NCI-H510A treated with DMSO at 0.1 percent for 48 hours (cell line): ENCODE results near the gene GMEB1.

Experiments used
- DNase-seq: peaks from one replicate; lab custom pipeline; 2025; lab: John Stamatoyannopoulos, UW

The GMEB1 gene

GRCh38 chr1:28751315-28752060, 82.9 kb downstream of the GMEB1 start:
- DNase-seq = no peak

DNA sequence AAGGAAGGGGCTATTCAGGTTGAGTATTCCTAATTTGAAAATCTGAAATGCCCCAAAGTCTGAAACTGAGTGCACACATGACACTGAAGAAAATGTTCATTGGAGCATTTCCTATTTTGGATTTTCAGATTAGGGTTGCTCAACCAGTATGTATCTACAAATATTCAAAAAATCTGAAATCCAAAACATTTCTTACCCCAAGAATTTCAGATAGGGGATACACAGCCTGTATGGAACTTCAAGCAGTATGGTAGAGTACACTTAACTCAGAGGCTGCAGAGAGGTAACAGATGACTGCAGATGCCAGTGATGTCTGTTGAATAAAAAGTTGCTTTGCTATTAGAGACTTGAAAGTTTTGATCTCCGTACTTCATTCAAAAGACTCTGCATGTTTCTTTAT, 87.1 kb downstream of the GMEB1 start:
- no peak for DNase-seq

- DNase-seq = no peak
These were observed 88.3 kb downstream of the GMEB1 start for GRCh38 chr1:28756846-28757245.

DNA sequence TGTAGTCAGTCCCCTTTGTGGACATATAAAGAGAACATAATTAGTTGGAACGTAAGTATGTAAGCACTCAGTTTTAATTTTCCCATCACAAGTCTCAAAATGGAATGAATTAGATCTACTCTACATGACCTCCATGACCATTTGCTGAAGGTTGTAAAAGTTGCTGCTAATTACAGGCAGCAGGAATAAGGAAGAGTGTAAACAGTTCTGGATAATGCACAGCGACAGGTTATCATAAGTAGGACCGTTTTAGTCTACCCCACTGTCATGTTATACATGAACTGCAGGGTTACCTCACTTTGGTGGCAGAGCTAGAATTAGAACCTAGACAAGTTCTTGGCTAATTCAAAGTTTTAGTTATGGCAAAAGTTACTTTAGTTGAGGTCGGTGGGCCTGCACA, 89.8 kb downstream of the GMEB1 start:
- no peak for DNase-seq

DNA sequence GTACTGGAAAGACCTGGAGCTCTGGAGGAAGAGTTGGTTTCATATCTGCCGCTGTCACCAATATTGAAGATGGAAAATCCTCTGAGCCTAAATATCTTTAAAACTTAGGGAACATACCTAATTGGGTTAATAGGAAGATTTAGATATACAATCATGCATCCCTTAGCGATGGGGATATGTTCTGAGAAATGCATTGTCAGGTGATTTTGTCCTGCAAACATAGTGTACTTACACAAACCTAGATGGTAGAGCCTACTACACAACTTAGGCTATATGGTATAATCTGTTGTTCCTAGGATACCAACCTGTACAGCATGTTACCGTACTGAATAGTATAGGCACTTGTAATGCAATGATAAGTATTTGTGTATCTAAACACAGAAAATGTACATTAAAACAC, 90.7 kb downstream of the GMEB1 start:
- DNase-seq = no peak

- DNase-seq = no peak
These were observed 92.6 kb downstream of the GMEB1 start for GRCh38 chr1:28761189-28761588.

- DNase-seq = no peak
These were observed 98.1 kb downstream of the GMEB1 start for GRCh38 chr1:28766532-28767183.
